Body of pancreas (tissue), 4 donors: ENCODE results near the gene ITPR2.

Experiments used
- CTCF ChIP-seq, 7 experiments: fragments of 450-650 bp in 4 of 7; fragments of 200-600 bp in 3 of 7; sonication (generic) in 3 of 7; IDR thresholded peaks; one replicate each; pipeline ENCODE4 v1.5.1; 2016 to 2019; ENCODE audit warnings: antibody characterized with exemption in 7 of 7
- POLR2A ChIP-seq, 3 donors: fragments of 450-650 bp; IDR thresholded peaks; one replicate each; pipeline ENCODE4 v1.6.1; 2016; ENCODE audit warnings: antibody characterized with exemption in 3 of 3, mild to moderate bottlenecking in 2 of 3

- TF ChIP-seq CTCF (IDR thresholded peaks at IDR 0.05): no peak
- no peak for TF ChIP-seq POLR2A (IDR thresholded peaks at IDR 0.05)
Observed at GRCh38 chr12:26370098-26370497, 462.9 kb downstream of the ITPR2 start.
